PC-3 (cell line): ENCODE results near the gene SPRYD4. TPM values are rescaled to one million over a fixed set of nuclear protein-coding genes. Genes with fewer than 3 reads are reported as not detected.

ENCODE experiments used
- ATAC-seq: fragments of 200-7000 bp; cut with Tn5 transposase; 2 replicates; pipeline ENCODE4 v1.9.1; 2020; ENCODE audit warnings: mild to moderate bottlenecking, moderate library complexity
- BruUV-seq: library from RNA; stranded (reverse); fragments of 400-500 nt; replicated peaks from 2 replicates; lab custom pipeline; 2021; lab: Mats Ljungman, UMichigan
- CTCF ChIA-PET: fragments of 300-600 bp; sonication (Branson Sonifier 250); formaldehyde crosslinking; loops from one replicate; lab custom pipeline; 2022; ENCODE audit warnings: antibody characterized with exemption; lab: Charles Lee
- POLR2A ChIA-PET: fragments of 300-600 bp; sonication (Branson Sonifier 250); formaldehyde crosslinking; loops from one replicate; lab custom pipeline; 2022; ENCODE audit warnings: antibody characterized with exemption; ENCODE audit not compliant: unreplicated experiment; lab: Charles Lee
- DNase-seq: peaks from one replicate; pipeline ENCODE4 v3.0.0-alpha.2; 2015
- H2AFZ ChIP-seq: fragments of 300-600 bp; sonication (generic); 2 replicates; pipeline ENCODE4 v1.6.0; 2016; ENCODE audit warnings: antibody characterized with exemption, low read length
- H3F3A ChIP-seq: fragments of 300-600 bp; sonication (generic); one replicate; pipeline ENCODE4 v1.6.0; 2017; ENCODE audit warnings: antibody characterized with exemption, low read length, control low read depth, mild to moderate bottlenecking; ENCODE audit not compliant: unreplicated experiment
- H3K27ac ChIP-seq: fragments of 300-600 bp; sonication (generic); 2 replicates; pipeline ENCODE4 v1.5.1; 2016; ENCODE audit warnings: mild to moderate bottlenecking, low read length
- H3K27me3 ChIP-seq: fragments of 300-600 bp; sonication (generic); 2 replicates; pipeline ENCODE4 v1.6.1; 2016; ENCODE audit warnings: low read length, mixed read lengths
- H3K36me3 ChIP-seq: fragments of 300-600 bp; sonication (generic); 2 replicates; pipeline ENCODE4 v1.6.1; 2016; ENCODE audit warnings: low read depth, mixed run types, low read length, mixed read lengths
- H3K4me1 ChIP-seq: fragments of 300-600 bp; sonication (generic); 2 replicates; pipeline ENCODE4 v1.5.1; 2016; ENCODE audit warnings: low read length; ENCODE audit not compliant: insufficient read depth
- H3K4me2 ChIP-seq: fragments of 300-600 bp; sonication (generic); 2 replicates; pipeline ENCODE4 v1.6.0; 2016; ENCODE audit warnings: low read length
- H3K4me3 ChIP-seq: fragments of 300-600 bp; sonication (generic); 2 replicates; pipeline ENCODE4 v1.5.1; 2016; ENCODE audit warnings: mild to moderate bottlenecking, low read length, mixed read lengths
- H3K79me2 ChIP-seq: fragments of 300-600 bp; sonication (generic); 2 replicates; pipeline ENCODE4 v1.6.1; 2017; ENCODE audit warnings: low read length, mixed read lengths
- H3K9ac ChIP-seq: fragments of 300-600 bp; sonication (generic); 2 replicates; pipeline ENCODE4 v1.6.0; 2016; ENCODE audit warnings: mild to moderate bottlenecking, low read length
- H3K9me2 ChIP-seq: fragments of 300-600 bp; sonication (generic); replicated peaks from 2 replicates; pipeline ENCODE4 v1.6.1; 2016; ENCODE audit warnings: mixed run types, low read length, mixed read lengths
- H3K9me3 ChIP-seq: fragments of 300-600 bp; sonication (generic); 2 replicates; pipeline ENCODE4 v1.6.1; 2016; ENCODE audit warnings: low read length, mixed read lengths
- H4K20me1 ChIP-seq: fragments of 300-600 bp; sonication (generic); 2 replicates; pipeline ENCODE4 v1.6.1; 2016; ENCODE audit warnings: low read length, mixed read lengths
- CTCF ChIP-seq: fragments of 300-600 bp; sonication (generic); conservative IDR thresholded peaks from 2 replicates; pipeline ENCODE4 v1.5.1; 2017; ENCODE audit warnings: antibody characterized with exemption, low read depth, mild to moderate bottlenecking, low read length
- EZH2 ChIP-seq: fragments of 300-600 bp; sonication (generic); IDR thresholded peaks from one replicate; pipeline ENCODE4 v1.6.1; 2017; ENCODE audit warnings: antibody characterized with exemption, mild to moderate bottlenecking, low read length; ENCODE audit not compliant: unreplicated experiment
- EZH2phosphoT487 ChIP-seq: fragments of 300-600 bp; sonication (generic); IDR thresholded peaks from 2 replicates; pipeline ENCODE4 v1.6.1; 2018; ENCODE audit warnings: mild to moderate bottlenecking, antibody characterized with exemption, low read length, borderline replicate concordance
- intact Hi-C: fragments of 100-400 bp; cut with micrococcal nuclease; formaldehyde crosslinking; loops from 2 replicates; pipeline ENCODE4 v1.9.0; 2023
- total RNA-seq: library from RNA; depleted of rRNA; stranded (reverse); fragments of >200 nt; gene quantifications from 2 replicates; pipeline ENCODE4 v1.2.3, GENCODE V29; 2014

SPRYD4 gene
- total RNA-seq, 1 experiment from 2014 or later = 3.4 TPM

GRCh38 chr12:56477521-56478225 lies 9.3 kb downstream of the SPRYD4 start:
- Histone ChIP-seq H3K27ac (no peak overlapping the region), H3K4me1 (no peaks in the 10 kb centered on the region), H2AFZ (no peak overlapping the region), H3K4me3 (no peak overlapping the region), H3K79me2 (no peaks in the 10 kb centered on the region), H3K4me2 (no peak overlapping the region), H3K9me3 (no peaks in the 10 kb centered on the region), H3F3A (no peaks in the 10 kb centered on the region), H3K9me2 (no peaks in the 10 kb centered on the region), H3K27me3 (no peaks in the 10 kb centered on the region), H4K20me1 (no peaks in the 10 kb centered on the region), H3K36me3 (no peaks in the 10 kb centered on the region), H3K9ac (no peak overlapping the region)
- ATAC-seq = no peak
- no peak for TF ChIP-seq CTCF
- no peak for TF ChIP-seq EZH2
- TF ChIP-seq EZH2phosphoT487 = no peak
- no peak for DNase-seq
- ChIA-PET CTCF (no interaction called here), POLR2A (no interaction called here)
- intact Hi-C loops = no loop called here
- BruUV-seq = no TSS peak

- no peaks in the 10 kb centered on the region for H4K20me1 ChIP-seq
- H3K27me3 ChIP-seq = no peaks in the 10 kb centered on the region
- H3F3A ChIP-seq = no peaks in the 10 kb centered on the region
- DNase-seq = no peak
- ATAC-seq = no peak
- intact Hi-C loops = no loop called here
- POLR2A ChIA-PET = no interaction called here
- H3K4me3 ChIP-seq = no peak overlapping the region
- no peaks in the 10 kb centered on the region for H3K9me2 ChIP-seq
- no peak overlapping the region for H2AFZ ChIP-seq
- no peak overlapping the region for H3K9ac ChIP-seq
- no peak for TF ChIP-seq EZH2phosphoT487
- no peak overlapping the region for H3K4me2 ChIP-seq
- no peaks in the 10 kb centered on the region for H3K4me1 ChIP-seq
- no peaks in the 10 kb centered on the region for H3K9me3 ChIP-seq
- CTCF ChIA-PET = no interaction called here
- no peaks in the 10 kb centered on the region for H3K36me3 ChIP-seq
- no TSS peak for BruUV-seq
- H3K79me2 ChIP-seq = no peaks in the 10 kb centered on the region
- H3K27ac ChIP-seq = no peak overlapping the region
These were observed 11.2 kb downstream of the SPRYD4 start for GRCh38 chr12:56479625-56480024.

- no peaks in the 10 kb centered on the region for H3K9me2 ChIP-seq
- CTCF ChIA-PET = no interaction called here
- no peaks in the 10 kb centered on the region for H3K9me3 ChIP-seq
- H3K27me3 ChIP-seq = no peaks in the 10 kb centered on the region
- H3F3A ChIP-seq = no peaks in the 10 kb centered on the region
- no peak for DNase-seq
- H3K4me1 ChIP-seq = peaks cover 5% of the 10 kb centered on the region; the same call in 1 of the 2 replicates
- no peak overlapping the region for H3K4me3 ChIP-seq
- no peak overlapping the region for H3K9ac ChIP-seq
- intact Hi-C loops = no loop called here
- BruUV-seq = no TSS peak
- POLR2A ChIA-PET = no interaction called here
- no peak overlapping the region for H3K4me2 ChIP-seq
- no peaks in the 10 kb centered on the region for H4K20me1 ChIP-seq
- ATAC-seq = no peak
- no peaks in the 10 kb centered on the region for H3K36me3 ChIP-seq
- no peak overlapping the region for H3K27ac ChIP-seq
- TF ChIP-seq CTCF = no peak
- H2AFZ ChIP-seq = no peak overlapping the region
- H3K79me2 ChIP-seq = no peaks in the 10 kb centered on the region
These were observed 16.2 kb downstream of the SPRYD4 start for GRCh38 chr12:56484566-56484965.
